ENCODE measurements around the gene PAFAH1B2. TPM values are rescaled to one million over a fixed set of nuclear protein-coding genes. Genes with fewer than 3 reads are reported as not detected.
"Not testable (repeated sequence)": the region's sequence is repeated elsewhere in the genome, so short reads cannot be mapped to it uniquely, and the experiment has no call there.

The PAFAH1B2 gene
- total and polyA plus RNA-seq, 8 donors = 14.9 to 174 (median 32.0) TPM

DNA sequence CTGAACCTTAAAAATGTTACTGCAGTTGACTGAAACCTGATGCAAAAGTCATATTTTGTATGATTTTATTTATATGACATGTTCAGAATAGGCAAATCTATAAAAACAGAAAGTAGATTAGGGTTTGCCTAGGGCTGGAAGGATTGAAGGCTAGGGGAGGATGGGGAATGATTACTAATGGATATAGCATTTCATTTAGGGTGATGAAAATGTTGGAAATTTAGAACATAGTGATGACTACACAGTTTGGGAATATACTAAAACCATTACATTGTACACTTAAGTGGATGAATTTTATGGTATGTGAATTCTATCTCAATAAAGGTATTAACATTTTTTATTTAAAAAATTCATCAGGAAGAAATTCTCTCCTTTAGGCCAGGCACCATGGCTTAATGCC is 22.9 kb upstream of the PAFAH1B2 start:
- intact Hi-C loops (cut with DNase I; ENCODE audit: low total_unique reads) = no loop called here
- H3K27ac ChIP-seq = no peak overlapping the region
- no peaks in the 10 kb centered on the region for H3K4me1 ChIP-seq
- no peaks in the 10 kb centered on the region for H3K36me3 ChIP-seq
- no peaks in the 10 kb centered on the region for H3K27me3 ChIP-seq
- TF ChIP-seq, protein P1, sequence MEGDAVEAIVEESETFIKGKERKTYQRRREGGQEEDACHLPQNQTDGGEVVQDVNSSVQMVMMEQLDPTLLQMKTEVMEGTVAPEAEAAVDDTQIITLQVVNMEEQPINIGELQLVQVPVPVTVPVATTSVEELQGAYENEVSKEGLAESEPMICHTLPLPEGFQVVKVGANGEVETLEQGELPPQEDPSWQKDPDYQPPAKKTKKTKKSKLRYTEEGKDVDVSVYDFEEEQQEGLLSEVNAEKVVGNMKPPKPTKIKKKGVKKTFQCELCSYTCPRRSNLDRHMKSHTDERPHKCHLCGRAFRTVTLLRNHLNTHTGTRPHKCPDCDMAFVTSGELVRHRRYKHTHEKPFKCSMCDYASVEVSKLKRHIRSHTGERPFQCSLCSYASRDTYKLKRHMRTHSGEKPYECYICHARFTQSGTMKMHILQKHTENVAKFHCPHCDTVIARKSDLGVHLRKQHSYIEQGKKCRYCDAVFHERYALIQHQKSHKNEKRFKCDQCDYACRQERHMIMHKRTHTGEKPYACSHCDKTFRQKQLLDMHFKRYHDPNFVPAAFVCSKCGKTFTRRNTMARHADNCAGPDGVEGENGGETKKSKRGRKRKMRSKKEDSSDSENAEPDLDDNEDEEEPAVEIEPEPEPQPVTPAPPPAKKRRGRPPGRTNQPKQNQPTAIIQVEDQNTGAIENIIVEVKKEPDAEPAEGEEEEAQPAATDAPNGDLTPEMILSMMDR (IDR thresholded peaks at IDR 0.05) = no peak
- TF ChIP-seq EP300 (IDR thresholded peaks at IDR 0.05) (no peak), POLR2AphosphoS5 (IDR thresholded peaks at IDR 0.05) (no peak), POLR2A (IDR thresholded peaks at IDR 0.05) (no peak)
- H3K9me3 ChIP-seq = no peaks in the 10 kb centered on the region
- no peak overlapping the region for H3K4me3 ChIP-seq
- no peak for DNase-seq

DNA sequence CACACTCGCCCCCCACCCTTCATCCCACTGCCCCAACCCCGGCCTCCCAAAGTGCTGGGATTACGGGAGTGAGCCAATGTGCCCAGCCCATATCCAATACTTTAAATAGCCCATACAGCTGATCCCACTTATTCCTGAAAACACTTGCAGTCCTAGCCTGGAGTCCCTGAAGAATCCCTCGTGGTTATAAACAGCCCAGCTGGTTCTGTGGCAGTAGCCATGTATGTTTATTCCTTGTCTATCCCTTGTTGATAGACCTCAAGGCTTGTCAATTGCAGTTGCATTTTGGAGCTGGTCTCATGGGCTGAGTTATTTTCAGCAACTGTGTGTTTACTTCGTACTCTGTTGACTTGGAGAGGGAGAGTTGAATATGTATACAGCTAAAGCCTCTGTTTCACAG is 21.5 kb upstream of the PAFAH1B2 start:
- no peak for TF ChIP-seq POLR2AphosphoS5 (IDR thresholded peaks at IDR 0.05)
- no peak for TF ChIP-seq POLR2A (IDR thresholded peaks at IDR 0.05)
- TF ChIP-seq, protein P1 (IDR thresholded peaks at IDR 0.05) = no peak
- no peak for TF ChIP-seq EP300 (IDR thresholded peaks at IDR 0.05)
- WGBS, 5 donors = 62 to 79% (median 72%) methylated on average over 5 of the region's 5 CpGs
- intact Hi-C loops (cut with DNase I; ENCODE audit: low total_unique reads) = no loop called here
- no peaks in the 10 kb centered on the region for H3K36me3 ChIP-seq
- no peaks in the 10 kb centered on the region for H3K4me1 ChIP-seq
- no peak for DNase-seq
- no peak overlapping the region for H3K27ac ChIP-seq
- no peaks in the 10 kb centered on the region for H3K27me3 ChIP-seq
- no peaks in the 10 kb centered on the region for H3K9me3 ChIP-seq
- no peak overlapping the region for H3K4me3 ChIP-seq

DNA sequence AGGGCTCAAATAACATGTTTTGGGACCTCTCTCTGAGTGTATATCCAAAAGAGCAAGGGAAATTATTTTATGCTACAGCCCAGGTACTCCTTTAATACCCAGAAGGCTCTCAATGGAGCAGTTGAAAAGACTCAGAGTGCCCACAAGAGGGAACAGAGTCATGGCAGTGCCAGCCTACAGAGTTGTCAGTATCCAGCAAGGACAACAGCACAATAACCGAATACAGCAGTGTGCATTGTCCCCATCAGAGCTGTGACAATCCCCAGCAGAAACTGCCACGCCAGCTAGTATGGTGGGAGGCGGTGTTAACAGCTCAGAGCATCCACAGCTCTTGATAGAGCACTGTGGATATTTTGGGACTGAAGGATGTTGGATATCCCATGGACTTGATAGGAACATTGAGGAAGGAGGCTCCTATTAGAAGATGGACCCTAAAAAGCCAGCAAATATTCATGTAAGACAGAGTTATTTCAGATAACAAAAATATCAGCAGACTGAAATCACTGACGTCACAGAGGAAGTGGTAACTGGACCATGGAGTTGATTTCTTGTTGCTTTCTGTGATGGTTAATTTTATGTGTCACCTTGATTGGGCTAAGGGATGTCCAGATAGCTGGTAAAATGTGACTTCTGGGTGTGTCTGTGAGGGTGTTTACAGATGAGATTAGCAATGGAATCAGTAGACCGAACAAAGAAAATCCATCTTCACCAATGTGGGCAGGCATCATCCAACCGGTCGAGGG is 17.7 kb upstream of the PAFAH1B2 start:
- H3K27ac ChIP-seq = no peak overlapping the region
- H3K9me3 ChIP-seq = no peaks in the 10 kb centered on the region
- H3K4me3 ChIP-seq = no peak overlapping the region
- H3K4me1 ChIP-seq = no peaks in the 10 kb centered on the region
- no peak for TF ChIP-seq EP300 (IDR thresholded peaks at IDR 0.05)
- intact Hi-C loops (cut with DNase I; ENCODE audit: low total_unique reads) = no loop called here
- 71 to 85% (median 82%) methylated on average over 7 of the region's 7 CpGs for WGBS, 5 donors
- H3K27me3 ChIP-seq = no peaks in the 10 kb centered on the region
- DNase-seq = no peak
- H3K36me3 ChIP-seq = no peaks in the 10 kb centered on the region

DNA sequence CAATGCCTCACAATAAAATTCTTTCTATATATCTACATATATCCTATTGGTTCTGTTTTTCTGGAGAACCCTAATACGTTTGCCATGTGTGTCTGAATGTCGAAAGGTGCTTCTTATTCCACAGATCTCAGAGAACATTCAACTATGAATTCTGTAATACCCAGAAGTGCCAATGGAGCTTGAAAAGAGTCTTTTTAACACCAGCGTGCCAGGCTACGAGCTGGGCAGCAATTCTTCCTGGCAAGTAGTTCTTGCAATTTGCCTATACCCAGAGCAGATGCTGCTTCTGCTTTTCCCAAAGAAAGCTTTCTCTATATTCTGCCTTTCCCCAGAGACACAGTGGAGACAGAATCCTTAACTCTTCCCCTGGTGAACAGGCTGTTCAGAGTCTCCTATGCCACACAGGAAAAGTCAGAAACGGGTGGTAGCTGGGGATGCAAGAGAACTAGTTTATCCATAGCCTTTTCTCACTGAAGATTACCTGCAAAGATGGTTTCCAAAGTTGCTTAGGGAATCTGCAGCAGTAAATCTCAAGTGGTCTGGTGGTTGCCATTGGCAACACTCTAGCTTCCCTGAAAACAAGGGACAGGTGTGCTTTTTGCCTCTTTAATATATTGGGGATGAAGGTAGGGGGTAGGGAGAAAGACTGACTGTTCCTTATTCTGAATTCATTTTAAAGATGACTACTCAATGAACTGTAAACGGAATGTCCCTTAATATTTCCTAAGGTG is 16.8 kb upstream of the PAFAH1B2 start:
- DNase-seq = no peak
- H3K27ac ChIP-seq = no peak overlapping the region
- H3K4me1 ChIP-seq = no peaks in the 10 kb centered on the region
- no peaks in the 10 kb centered on the region for H3K36me3 ChIP-seq
- TF ChIP-seq EP300 (IDR thresholded peaks at IDR 0.05) (no peak), POLR2A (IDR thresholded peaks at IDR 0.05) (no peak), POLR2AphosphoS5 (IDR thresholded peaks at IDR 0.05) (no peak)
- TF ChIP-seq, protein P1 (IDR thresholded peaks at IDR 0.05) = no peak
- WGBS, 5 donors = 76 to 87% (median 82%) methylated on average over 6 of the region's 6 CpGs
- no peaks in the 10 kb centered on the region for H3K27me3 ChIP-seq
- H3K4me3 ChIP-seq = no peak overlapping the region
- intact Hi-C loops (cut with DNase I; ENCODE audit: low total_unique reads) = no loop called here
- H3K9me3 ChIP-seq = no peaks in the 10 kb centered on the region

DNA sequence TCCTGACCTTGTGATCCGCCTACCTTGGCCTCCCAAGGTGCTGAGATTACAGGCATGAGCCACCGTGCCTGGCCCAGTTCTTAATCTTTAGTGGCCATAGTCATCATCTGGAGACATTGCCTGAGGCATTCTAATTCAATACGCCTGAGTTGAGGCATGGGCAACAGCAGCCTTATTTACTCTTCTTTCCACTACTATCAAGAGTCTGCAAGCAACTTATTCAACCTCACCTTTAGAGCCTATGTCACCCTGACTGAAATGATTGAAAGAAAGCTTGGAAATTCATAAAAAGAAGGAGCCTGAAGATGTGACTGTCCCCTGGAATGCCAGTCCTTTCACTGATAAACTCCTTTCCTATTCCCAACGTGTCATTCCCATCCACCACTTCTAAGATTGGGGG is 15.8 kb upstream of the PAFAH1B2 start:
- Histone ChIP-seq H3K27ac (no peak overlapping the region), H3K36me3 (no peaks in the 10 kb centered on the region), H3K9me3 (no peaks in the 10 kb centered on the region), H3K27me3 (no peaks in the 10 kb centered on the region), H3K4me1 (no peaks in the 10 kb centered on the region), H3K4me3 (no peak overlapping the region)
- 78 to 87% (median 78%) methylated on average over 4 of the region's 4 CpGs for WGBS, 5 donors
- no peak for TF ChIP-seq EP300 (IDR thresholded peaks at IDR 0.05)
- no peak for TF ChIP-seq POLR2AphosphoS5 (IDR thresholded peaks at IDR 0.05)
- TF ChIP-seq, protein P1 (IDR thresholded peaks at IDR 0.05) = no peak
- TF ChIP-seq POLR2A (IDR thresholded peaks at IDR 0.05) = no peak
- DNase-seq = no peak
- intact Hi-C loops (cut with DNase I; ENCODE audit: low total_unique reads) = no loop called here

DNA sequence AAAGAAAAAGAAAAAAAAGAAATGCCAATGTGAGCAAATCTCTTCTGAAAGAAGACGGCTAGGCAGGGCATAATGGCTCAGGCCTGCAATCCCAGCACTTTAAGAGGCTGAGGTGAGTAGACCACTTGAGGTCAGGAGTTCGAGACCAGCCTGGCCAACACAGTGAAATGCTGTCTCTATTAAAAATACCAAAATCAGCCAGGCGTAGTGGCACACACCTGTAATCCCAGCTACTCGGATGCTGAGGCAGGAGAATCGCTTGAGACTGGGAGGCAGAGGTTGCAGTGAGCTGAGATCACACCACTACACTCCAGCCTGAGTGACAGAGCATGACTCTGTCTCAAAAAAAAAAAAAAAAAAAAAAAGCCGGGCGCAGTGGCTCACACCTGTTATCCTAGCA is 13.7 kb upstream of the PAFAH1B2 start:
- H3K36me3 ChIP-seq; H3K27ac ChIP-seq; DNase-seq; H3K9me3 ChIP-seq; intact Hi-C loops (cut with DNase I; ENCODE audit: low total_unique reads); H3K27me3 ChIP-seq; H3K4me1 ChIP-seq; H3K4me3 ChIP-seq: not testable (repeated sequence)
- 91 to 100% (median 94%) methylated on average over 5 to 7 of the region's 7 CpGs for WGBS, 5 donors

Measured in stomach (tissue), 9 donors.